ENCODE results near the gene NEDD8. TPM values are rescaled to one million over a fixed set of nuclear protein-coding genes. Genes with fewer than 3 reads are reported as not detected.

Gene NEDD8
- polyA plus RNA-seq, 10 donors, result 168 to 226 (median 186) TPM

- no peak for DNase-seq
Observed at GRCh38 chr14:24266344-24267244, 34.4 kb upstream of the NEDD8 start.

- DNase-seq, result peak in 1 of 3 donors; percentile 31
Observed at GRCh38 chr14:24264298-24264697, 32.1 kb upstream of the NEDD8 start.

- DNase-seq, result no peak
Observed at GRCh38 chr14:24263848-24264247, 31.7 kb upstream of the NEDD8 start.

- DNase-seq, result no peak
Observed at GRCh38 chr14:24262821-24263733, 30.9 kb upstream of the NEDD8 start, which contains the start of gene TGM1. TSS of gene TGM1 (minus strand) at chr14:24263177. CDS start at chr14:24262352, 825 bp downstream.

- DNase-seq, result no peak
Observed at GRCh38 chr14:24261969-24262327, 29.8 kb upstream of the NEDD8 start.

- no peak for DNase-seq
Observed at GRCh38 chr14:24261256-24261968, 29.2 kb upstream of the NEDD8 start.

GRCh38 chr14:24260780-24261157 is 28.6 kb upstream of the NEDD8 start:
- no peak for DNase-seq

- DNase-seq, result no peak
Observed at GRCh38 chr14:24260026-24260779, 28.0 kb upstream of the NEDD8 start.

- peak in 2 of 3 donors; percentile 32 to 34 for DNase-seq
Observed at GRCh38 chr14:24259282-24260025, 27.3 kb upstream of the NEDD8 start.

GRCh38 chr14:24258548-24259265 is 26.5 kb upstream of the NEDD8 start:
- DNase-seq, result no peak

GRCh38 chr14:24258119-24258518 is 26.0 kb upstream of the NEDD8 start:
- no peak for DNase-seq

GRCh38 chr14:24256960-24257359 is 24.8 kb upstream of the NEDD8 start:
- DNase-seq, result no peak

- no peak for DNase-seq
Observed at GRCh38 chr14:24255931-24256711, 24.0 kb upstream of the NEDD8 start.

- DNase-seq, result no peak
Observed at GRCh38 chr14:24255438-24255837, 23.3 kb upstream of the NEDD8 start.

GRCh38 chr14:24254630-24255392 is 22.6 kb upstream of the NEDD8 start:
- DNase-seq, result no peak

GRCh38 chr14:24253936-24254335 is 21.8 kb upstream of the NEDD8 start:
- no peak for DNase-seq

- DNase-seq, result no peak
Observed at GRCh38 chr14:24252289-24253124, 20.3 kb upstream of the NEDD8 start.
